ENCODE results near the gene CXorf58.

- no peak for TF ChIP-seq POLR2A (IDR thresholded peaks at IDR 0.05; ENCODE audit: low read depth, low read length)
- TF ChIP-seq POLR2AphosphoS5 (IDR thresholded peaks at IDR 0.05; ENCODE audit: low read depth, low read length) = no peak
Observed at GRCh38 chrX:23887918-23888317, 19.9 kb upstream of the CXorf58 start.
